Common myeloid progenitor, CD34-positive (primary cell): Measurements from ENCODE around the gene C10orf90.
A peak's percentile ranks its signal among the peaks of the same experiment; 100 is the strongest.

ENCODE experiments used
- CTCF ChIA-PET: fragments of 350-600 bp; sonication (Branson Sonifier 250); formaldehyde crosslinking; loops from one replicate; lab custom pipeline; 2021; ENCODE audit warnings: antibody characterized with exemption; lab: Charles Lee
- POLR2A ChIA-PET: fragments of 350-600 bp; sonication (Branson Sonifier 250); formaldehyde crosslinking; loops from one replicate; lab custom pipeline; 2021; ENCODE audit warnings: antibody characterized with exemption; lab: Charles Lee
- DNase-seq, 3 donors: peaks; one replicate each; pipeline versions ENCODE4 v3.0.0 to v3.0.0-alpha.2; 2013
- H3K27ac ChIP-seq, 2 experiments: 1 replicate in 1 of 2; 2 replicates in 1 of 2; pipeline ENCODE4 v1.7.0; 2013; ENCODE audit warnings: inconsistent platforms in 2 of 2, low read length in 2 of 2, mild to moderate bottlenecking in 2 of 2, low read depth in 1 of 2, moderate library complexity in 1 of 2; ENCODE audit not compliant: severe bottlenecking in 2 of 2, insufficient read depth in 1 of 2, poor library complexity in 1 of 2
- H3K27me3 ChIP-seq, 5 experiments: replicated peaks in 2 of 5; 1 replicate in 3 of 5; 2 replicates in 2 of 5; pipeline versions ENCODE4 v1.6.1 to v1.7.0; 2013; ENCODE audit warnings: low read length in 4 of 5, mild to moderate bottlenecking in 2 of 5, moderate library complexity in 2 of 5, inconsistent platforms in 1 of 5; ENCODE audit not compliant: insufficient read depth in 5 of 5, control insufficient read depth in 4 of 5
- H3K36me3 ChIP-seq, 4 experiments: 1 replicate in 2 of 4; 2 replicates in 2 of 4; pipeline versions ENCODE4 v1.6.1 to v1.7.0; 2013; ENCODE audit warnings: low read length in 3 of 4, control low read depth in 1 of 4, mild to moderate bottlenecking in 1 of 4; ENCODE audit not compliant: control insufficient read depth in 4 of 4, insufficient read depth in 4 of 4
- H3K4me1 ChIP-seq, 4 experiments: 1 replicate in 3 of 4; 2 replicates in 1 of 4; pipeline versions ENCODE4 v1.6.1 to v1.7.1; 2013; ENCODE audit warnings: low read length in 3 of 4, mild to moderate bottlenecking in 3 of 4, control low read depth in 1 of 4, inconsistent platforms in 1 of 4, moderate library complexity in 1 of 4; ENCODE audit not compliant: control insufficient read depth in 4 of 4, insufficient read depth in 4 of 4; ENCODE audit errors: control extremely low read depth in 1 of 4
- H3K4me3 ChIP-seq, 7 experiments: 1 replicate in 4 of 7; 2 replicates in 3 of 7; pipeline versions ENCODE4 v1.5.1 to v1.7.0; 2013; ENCODE audit warnings: mild to moderate bottlenecking in 7 of 7, low read length in 6 of 7, moderate library complexity in 6 of 7, inconsistent platforms in 2 of 7, low read depth in 2 of 7, control low read depth in 1 of 7; ENCODE audit not compliant: insufficient read depth in 4 of 7, control insufficient read depth in 1 of 7; ENCODE audit errors: extremely low read depth in 1 of 7
- H3K9me3 ChIP-seq, 5 experiments: 1 replicate in 4 of 5; 2 replicates in 1 of 5; pipeline versions ENCODE4 v1.6.1 to v1.7.1; 2013; ENCODE audit warnings: low read length in 4 of 5, mild to moderate bottlenecking in 2 of 5, inconsistent platforms in 1 of 5, low read depth in 1 of 5, moderate library complexity in 1 of 5; ENCODE audit not compliant: control insufficient read depth in 4 of 5, insufficient read depth in 2 of 5; ENCODE audit errors: control extremely low read depth in 1 of 5
- WGBS: methylation state at CpG from one replicate; pipeline ENCODE4 v1.1.5; 2013; ENCODE audit not compliant: insufficient coverage; 5-methylcytosine and 5-hydroxymethylcytosine counted together

Gene C10orf90

GRCh38 chr10:126469692-126470091, 200.8 kb downstream of the C10orf90 start:
- POLR2A ChIA-PET, result no interaction called here
- H3K27ac ChIP-seq, result no peak overlapping the region
- no peak overlapping the region for H3K4me3 ChIP-seq
- peaks cover 0 to 11% (median 2%) of the 10 kb centered on the region in 4 experiments for H3K4me1 ChIP-seq
- 84% methylated on average over 4 of the region's 5 CpGs for WGBS
- H3K36me3 ChIP-seq, result no peaks in the 10 kb centered on the region
- H3K27me3 ChIP-seq, result peaks cover 0 to 17% (median 0%) of the 10 kb centered on the region in 5 experiments
- CTCF ChIA-PET, result interaction anchor here (0.6 kb wide), 1 partner anchor 93 kb away, joined by 3 read pairs; no protein-coding TSS in a partner anchor
- DNase-seq, result no peak
- H3K9me3 ChIP-seq, result no peaks in the 10 kb centered on the region

GRCh38 chr10:126468876-126469643, 201.4 kb downstream of the C10orf90 start:
- Histone ChIP-seq H3K36me3 (no peaks in the 10 kb centered on the region), H3K27ac (no peak overlapping the region), H3K9me3 (no peaks in the 10 kb centered on the region), H3K4me1 (peaks cover 0 to 11% (median 2%) of the 10 kb centered on the region in 4 experiments), H3K27me3 (peaks cover 0 to 15% (median 0%) of the 10 kb centered on the region in 5 experiments), H3K4me3 (no peak overlapping the region)
- POLR2A ChIA-PET, result no interaction called here
- WGBS, result 6% methylated on average over 2 of the region's 5 CpGs
- DNase-seq, result peak; percentile 7 to 39 (median 28)
- CTCF ChIA-PET, result no interaction called here

GRCh38 chr10:126468467-126468866, 202.0 kb downstream of the C10orf90 start:
- Histone ChIP-seq H3K9me3 (no peaks in the 10 kb centered on the region), H3K36me3 (no peaks in the 10 kb centered on the region), H3K4me3 (no peak overlapping the region), H3K4me1 (peaks cover 0 to 11% (median 2%) of the 10 kb centered on the region in 4 experiments), H3K27ac (no peak overlapping the region), H3K27me3 (peaks cover 0 to 13% (median 0%) of the 10 kb centered on the region in 5 experiments)
- CTCF ChIA-PET, result no interaction called here
- WGBS, result 89% methylated on average over 4 of the region's 4 CpGs
- DNase-seq, result no peak
- POLR2A ChIA-PET, result no interaction called here

GRCh38 chr10:126465771-126466170, 204.7 kb downstream of the C10orf90 start:
- Histone ChIP-seq H3K4me3 (no peak overlapping the region), H3K27ac (no peak overlapping the region), H3K9me3 (no peaks in the 10 kb centered on the region), H3K4me1 (peaks cover 0 to 11% (median 2%) of the 10 kb centered on the region in 4 experiments), H3K36me3 (no peaks in the 10 kb centered on the region), H3K27me3 (peaks cover 0 to 6% (median 0%) of the 10 kb centered on the region in 5 experiments)
- CTCF ChIA-PET, result interaction anchor here (0.6 kb wide), 1 partner anchor 174 kb away, joined by 3 read pairs; no protein-coding TSS in a partner anchor
- POLR2A ChIA-PET, result no interaction called here
- 86% methylated on average over 1 of the region's 1 CpG for WGBS
- no peak for DNase-seq

- 15% methylated on average over 8 of the region's 11 CpGs for WGBS
- H3K27me3 ChIP-seq, result peaks cover 0 to 10% (median 0%) of the 10 kb centered on the region in 5 experiments
- CTCF ChIA-PET, result no interaction called here
- no peaks in the 10 kb centered on the region for H3K36me3 ChIP-seq
- H3K4me1 ChIP-seq, result no peaks in the 10 kb centered on the region
- H3K4me3 ChIP-seq, result no peak overlapping the region
- DNase-seq, result peak in 1 of 3 donors; percentile 1
- no peak overlapping the region for H3K27ac ChIP-seq
- POLR2A ChIA-PET, result no interaction called here
- peaks cover 0 to 4% (median 0%) of the 10 kb centered on the region in 5 experiments for H3K9me3 ChIP-seq
Measured at GRCh38 chr10:126463286-126463685, 207.2 kb downstream of the C10orf90 start.

GRCh38 chr10:126461289-126461940, 209.1 kb downstream of the C10orf90 start:
- 94% methylated on average over 9 of the region's 14 CpGs for WGBS
- Histone ChIP-seq H3K4me1 (no peaks in the 10 kb centered on the region), H3K27ac (no peak overlapping the region), H3K4me3 (no peak overlapping the region), H3K36me3 (no peaks in the 10 kb centered on the region), H3K27me3 (peaks cover 0 to 10% (median 2%) of the 10 kb centered on the region in 5 experiments), H3K9me3 (peaks cover 0 to 4% (median 0%) of the 10 kb centered on the region in 5 experiments)
- DNase-seq, result no peak
- POLR2A ChIA-PET, result no interaction called here
- CTCF ChIA-PET, result no interaction called here
